Measurements from ENCODE around the gene TAOK3. TPM values are rescaled to one million over a fixed set of nuclear protein-coding genes. Genes with fewer than 3 reads are reported as not detected.

TAOK3 gene
- total and polyA plus RNA-seq, 9 of the 15 experiments (the other 6 are each of a cell fraction or from before 2014, with no cell fraction given) = 24.3 to 83.5 (median 47.1) TPM

DNA sequence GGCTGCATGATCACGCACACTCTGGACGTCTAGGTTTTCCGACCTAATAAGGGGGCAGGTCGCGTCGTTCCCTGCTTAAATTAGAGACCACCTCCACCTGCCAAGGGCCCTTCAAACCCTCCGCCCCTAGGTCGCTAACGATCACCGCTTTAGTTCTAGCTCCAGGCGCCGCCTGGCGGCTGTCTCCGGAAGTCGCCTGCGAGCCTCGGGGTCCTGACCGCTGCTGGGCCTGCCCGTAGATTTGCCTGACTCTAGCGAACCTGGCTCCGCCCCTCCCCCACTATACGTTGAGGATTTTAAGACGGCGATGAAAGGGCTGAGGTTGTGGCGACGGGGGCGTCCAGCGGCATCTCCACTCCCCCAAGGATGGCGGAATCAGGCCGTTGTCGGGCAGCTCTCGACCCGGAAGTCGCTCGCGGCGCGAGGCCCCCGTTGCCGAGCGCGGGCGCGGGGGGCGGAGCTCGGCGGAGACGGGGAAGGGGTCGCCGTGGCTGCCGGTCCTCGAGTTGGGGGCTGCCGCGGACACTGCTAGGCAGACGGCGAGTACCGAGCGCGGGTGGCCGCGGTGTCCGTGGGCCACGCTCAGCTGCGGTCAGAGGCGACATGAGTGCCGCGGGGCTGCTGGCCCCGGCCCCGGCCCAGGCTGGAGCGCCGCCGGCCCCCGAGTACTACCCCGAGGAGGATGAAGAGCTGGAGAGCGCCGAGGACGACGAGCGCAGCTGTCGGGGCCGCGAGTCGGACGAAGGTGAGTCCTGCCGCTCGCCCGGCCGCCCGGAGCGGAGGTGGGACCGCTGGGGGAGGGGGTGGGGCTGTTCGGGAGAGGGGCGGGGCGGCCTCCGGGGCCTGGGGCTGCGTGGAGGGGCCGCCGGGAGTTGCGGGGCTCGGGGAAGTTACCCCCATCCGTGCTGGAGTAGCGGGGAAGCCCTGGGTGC is 3.6 kb upstream of the TAOK3 start, which contains the start of gene SUDS3 (continued):
- TF ChIP-seq ATF1 (CRISPR knock-in tag; IDR thresholded peaks at IDR 0.05) = no peak
- TF ChIP-seq ATF1 (tag; IDR thresholded peaks at IDR 0.05) = peak; percentile 68
- peak; percentile 75 for TF ChIP-seq HCFC1 (IDR thresholded peaks at IDR 0.05; ENCODE audit: low read depth, low read length)
- TF ChIP-seq, protein P1, sequence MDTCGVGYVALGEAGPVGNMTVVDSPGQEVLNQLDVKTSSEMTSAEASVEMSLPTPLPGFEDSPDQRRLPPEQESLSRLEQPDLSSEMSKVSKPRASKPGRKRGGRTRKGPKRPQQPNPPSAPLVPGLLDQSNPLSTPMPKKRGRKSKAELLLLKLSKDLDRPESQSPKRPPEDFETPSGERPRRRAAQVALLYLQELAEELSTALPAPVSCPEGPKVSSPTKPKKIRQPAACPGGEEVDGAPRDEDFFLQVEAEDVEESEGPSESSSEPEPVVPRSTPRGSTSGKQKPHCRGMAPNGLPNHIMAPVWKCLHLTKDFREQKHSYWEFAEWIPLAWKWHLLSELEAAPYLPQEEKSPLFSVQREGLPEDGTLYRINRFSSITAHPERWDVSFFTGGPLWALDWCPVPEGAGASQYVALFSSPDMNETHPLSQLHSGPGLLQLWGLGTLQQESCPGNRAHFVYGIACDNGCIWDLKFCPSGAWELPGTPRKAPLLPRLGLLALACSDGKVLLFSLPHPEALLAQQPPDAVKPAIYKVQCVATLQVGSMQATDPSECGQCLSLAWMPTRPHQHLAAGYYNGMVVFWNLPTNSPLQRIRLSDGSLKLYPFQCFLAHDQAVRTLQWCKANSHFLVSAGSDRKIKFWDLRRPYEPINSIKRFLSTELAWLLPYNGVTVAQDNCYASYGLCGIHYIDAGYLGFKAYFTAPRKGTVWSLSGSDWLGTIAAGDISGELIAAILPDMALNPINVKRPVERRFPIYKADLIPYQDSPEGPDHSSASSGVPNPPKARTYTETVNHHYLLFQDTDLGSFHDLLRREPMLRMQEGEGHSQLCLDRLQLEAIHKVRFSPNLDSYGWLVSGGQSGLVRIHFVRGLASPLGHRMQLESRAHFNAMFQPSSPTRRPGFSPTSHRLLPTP (IDR thresholded peaks at IDR 0.05; ENCODE audit: borderline replicate concordance, extremely low read depth, insufficient read length) = no peak
- 0 out of 2 replicates have a peak, but pooled peaks have one; percentile 55 for TF ChIP-seq HDAC6 (IDR thresholded peaks at IDR 0.05; ENCODE audit: low read depth, low read length)
- TF ChIP-seq ZBTB8A (IDR thresholded peaks at IDR 0.05; ENCODE audit: partially characterized antibody) = no peak
- TF ChIP-seq TEAD1 (CRISPR knock-in tag; IDR thresholded peaks at IDR 0.05) = no peak
- peak; percentile 67; the same call in 1 of the 2 replicates for TF ChIP-seq TOE1 (IDR thresholded peaks at IDR 0.05; ENCODE audit: borderline replicate concordance)
- TF ChIP-seq TOE1 (CRISPR knock-in tag; IDR thresholded peaks at IDR 0.05; ENCODE audit: borderline replicate concordance, low read depth) = no peak
- TF ChIP-seq BCOR (IDR thresholded peaks at IDR 0.05) = 0 out of 2 replicates have a peak, but pooled peaks have one; percentile 28
- TF ChIP-seq GABPA (tag; conservative IDR thresholded peaks at IDR 0.05; ENCODE audit: low read depth) = peak; percentile 95
- TF ChIP-seq GTF2A2 (tag; IDR thresholded peaks at IDR 0.05) = no peak
- TF ChIP-seq ZNF280A (IDR thresholded peaks at IDR 0.05; ENCODE audit: low read depth, partially characterized antibody) = no peak
- peak; percentile 98 for TF ChIP-seq DACH1 (IDR thresholded peaks at IDR 0.05; ENCODE audit: partially characterized antibody)
- TF ChIP-seq BRF1 (IDR thresholded peaks at IDR 0.05; ENCODE audit: borderline replicate concordance, extremely low read depth, insufficient read length) = no peak
- no peak for TF ChIP-seq HNRNPUL1 (IDR thresholded peaks at IDR 0.05; ENCODE audit: low read length)
- TF ChIP-seq CREM (IDR thresholded peaks at IDR 0.05; ENCODE audit: low read depth) = peak; percentile 58; the same call in 1 of the 2 replicates
- no peak for TF ChIP-seq TEAD2 (tag; IDR thresholded peaks at IDR 0.05)
- no peak for TF ChIP-seq DNMT1 (IDR thresholded peaks at IDR 0.05)
- no peak for TF ChIP-seq ZNF717 (CRISPR knock-in tag; IDR thresholded peaks at IDR 0.05)
- peak; percentile 63; the same call in 1 of the 2 replicates for TF ChIP-seq GTF2E2 (tag; IDR thresholded peaks at IDR 0.05)
- peak; percentile 91 for TF ChIP-seq GABPB1 (CRISPR knock-in tag; IDR thresholded peaks at IDR 0.05)
- TF ChIP-seq, protein P2, sequence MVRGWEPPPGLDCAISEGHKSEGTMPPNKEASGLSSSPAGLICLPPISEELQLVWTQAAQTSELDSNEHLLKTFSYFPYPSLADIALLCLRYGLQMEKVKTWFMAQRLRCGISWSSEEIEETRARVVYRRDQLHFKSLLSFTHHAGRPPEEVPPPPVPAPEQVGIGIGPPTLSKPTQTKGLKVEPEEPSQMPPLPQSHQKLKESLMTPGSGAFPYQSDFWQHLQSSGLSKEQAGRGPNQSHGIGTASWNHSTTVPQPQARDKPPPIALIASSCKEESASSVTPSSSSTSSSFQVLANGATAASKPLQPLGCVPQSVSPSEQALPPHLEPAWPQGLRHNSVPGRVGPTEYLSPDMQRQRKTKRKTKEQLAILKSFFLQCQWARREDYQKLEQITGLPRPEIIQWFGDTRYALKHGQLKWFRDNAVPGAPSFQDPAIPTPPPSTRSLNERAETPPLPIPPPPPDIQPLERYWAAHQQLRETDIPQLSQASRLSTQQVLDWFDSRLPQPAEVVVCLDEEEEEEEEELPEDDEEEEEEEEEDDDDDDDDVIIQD (CRISPR knock-in tag; IDR thresholded peaks at IDR 0.05) = no peak

Measured in K562 (cell line).